Medulla oblongata (tissue), 1 donor: ENCODE data around the gene PSME1.
A peak's percentile ranks its signal among the peaks of the same experiment; 100 is the strongest.

ENCODE experiments used
- DNase-seq: peaks from one replicate; pipeline ENCODE4 v3.0.0-alpha.2; 2015; ENCODE audit errors: extremely low spot score

The PSME1 gene

GRCh38 chr14:24135834-24136683, at the start of gene PSME1:
Gene PSME1, plus strand, starts transcription at chr14:24136194. Its CDS starts 69 bp downstream, at chr14:24136263.
- DNase-seq = peak; percentile 95

GRCh38 chr14:24087004-24087403, 49.0 kb upstream of the PSME1 start:
- no peak for DNase-seq

- DNase-seq = no peak
These were observed 47.9 kb upstream of the PSME1 start for GRCh38 chr14:24088095-24088494.

- DNase-seq = no peak
These were observed 46.1 kb upstream of the PSME1 start for GRCh38 chr14:24089890-24090289.

- DNase-seq = no peak
These were observed 43.9 kb upstream of the PSME1 start for GRCh38 chr14:24092110-24092504.

GRCh38 chr14:24092505-24093206, 43.3 kb upstream of the PSME1 start:
- no peak for DNase-seq

- no peak for DNase-seq
These were observed 42.6 kb upstream of the PSME1 start for GRCh38 chr14:24093207-24093900.

GRCh38 chr14:24093901-24094840, 41.8 kb upstream of the PSME1 start, which contains the start of gene PCK2:
Gene PCK2, plus strand, starts transcription at chr14:24094311. Its CDS starts 95 bp downstream, at chr14:24094406.
- peak; percentile 77 for DNase-seq

GRCh38 chr14:24094841-24095270, 41.1 kb upstream of the PSME1 start:
- no peak for DNase-seq

GRCh38 chr14:24095271-24096068, 40.5 kb upstream of the PSME1 start:
- DNase-seq = peak; percentile 54

- no peak for DNase-seq
These were observed 39.3 kb upstream of the PSME1 start for GRCh38 chr14:24096545-24097181.

- no peak for DNase-seq
These were observed 37.6 kb upstream of the PSME1 start for GRCh38 chr14:24098229-24098926.

- DNase-seq = peak; percentile 41
These were observed 36.8 kb upstream of the PSME1 start for GRCh38 chr14:24098927-24099813.

GRCh38 chr14:24100197-24100981, 35.6 kb upstream of the PSME1 start:
- no peak for DNase-seq

- DNase-seq = no peak
These were observed 35.0 kb upstream of the PSME1 start for GRCh38 chr14:24100982-24101494.

- DNase-seq = no peak
These were observed 33.5 kb upstream of the PSME1 start for GRCh38 chr14:24102357-24103048.
